Panc1 (cell line): ENCODE measurements around the gene FBN1. TPM values are rescaled to one million over a fixed set of nuclear protein-coding genes. Genes with fewer than 3 reads are reported as not detected.

ENCODE experiments used
- ATAC-seq: fragments of 200-7000 bp; cut with Tn5 transposase; 2 replicates; pipeline ENCODE4 v1.9.1; 2020; ENCODE audit warnings: mild to moderate bottlenecking, moderate library complexity
- BruUV-seq: library from RNA; stranded (reverse); fragments of 400-500 nt; replicated peaks from 2 replicates; lab custom pipeline; 2021; lab: Mats Ljungman, UMichigan
- CTCF ChIA-PET: fragments of 300-600 bp; sonication (Branson Sonifier 250); formaldehyde crosslinking; loops from one replicate; lab custom pipeline; 2022; ENCODE audit warnings: antibody characterized with exemption; lab: Charles Lee
- POLR2A ChIA-PET: fragments of 300-600 bp; sonication (Branson Sonifier 250); formaldehyde crosslinking; loops from one replicate; lab custom pipeline; 2022; ENCODE audit warnings: antibody characterized with exemption; lab: Charles Lee
- DNase-seq: peaks from one replicate; pipeline ENCODE4 v3.0.0-alpha.2; 2010; ENCODE audit warnings: low read depth, low spot score
- H3K27ac ChIP-seq: 2 replicates; pipeline ENCODE4 v1.5.1; 2011; ENCODE audit warnings: mild to moderate bottlenecking, low read length, inconsistent platforms
- H3K27me3 ChIP-seq: fragments of 200-500 bp; sonication (Bioruptor generic); 2 replicates; pipeline ENCODE4 v1.6.0; 2014; ENCODE audit warnings: low read length, inconsistent platforms; ENCODE audit not compliant: control insufficient read depth, insufficient read depth
- H3K36me3 ChIP-seq: fragments of 200-500 bp; sonication (Bioruptor generic); 2 replicates; pipeline ENCODE4 v1.5.1; 2014; ENCODE audit warnings: inconsistent platforms, mild to moderate bottlenecking, low read length, moderate library complexity; ENCODE audit not compliant: control insufficient read depth, insufficient read depth
- H3K4me1 ChIP-seq: 2 replicates; pipeline ENCODE4 v1.5.1; 2011; ENCODE audit warnings: inconsistent platforms, mild to moderate bottlenecking, low read length, moderate library complexity; ENCODE audit not compliant: control insufficient read depth, insufficient read depth
- H3K4me3 ChIP-seq, 2 experiments: 2 replicates each; pipeline ENCODE4 v1.5.1; 2011 to 2012; ENCODE audit warnings: low read depth in 2 of 2, low read length in 2 of 2, mild to moderate bottlenecking in 2 of 2, inconsistent platforms in 1 of 2, moderate library complexity in 1 of 2
- H3K9me3 ChIP-seq: fragments of 200-500 bp; sonication (Bioruptor generic); 2 replicates; pipeline ENCODE4 v1.5.1; 2014; ENCODE audit warnings: low read depth, mild to moderate bottlenecking, inconsistent platforms, low read length, moderate library complexity; ENCODE audit not compliant: control insufficient read depth, insufficient read depth
- POLR2AphosphoS5 ChIP-seq: IDR thresholded peaks from 2 replicates; pipeline ENCODE4 v1.6.1; 2012; ENCODE audit warnings: mild to moderate bottlenecking, low read depth, low read length, moderate library complexity
- REST ChIP-seq, 2 experiments: IDR thresholded peaks; 2 replicates each; pipeline ENCODE4 v1.6.1; 2011 to 2012; ENCODE audit warnings: low read depth in 2 of 2, control low read depth in 1 of 2, low read length in 1 of 2, mild to moderate bottlenecking in 1 of 2, moderate library complexity in 1 of 2; ENCODE audit not compliant: insufficient read depth in 1 of 2
- SIN3A ChIP-seq: IDR thresholded peaks from 2 replicates; pipeline ENCODE4 v1.6.1; 2012; ENCODE audit warnings: low read depth, mild to moderate bottlenecking, low read length, moderate library complexity, borderline replicate concordance; ENCODE audit not compliant: insufficient read depth
- TCF7L2 ChIP-seq: IDR thresholded peaks from 2 replicates; pipeline ENCODE4 v1.6.1; 2011; ENCODE audit warnings: mild to moderate bottlenecking, low read depth, low read length, inconsistent platforms
- in situ Hi-C: cut with HindIII; loops from 2 replicates; pipeline ENCODE4 v1.10.0; 2016; ENCODE audit warnings: low sequenced_read_pairs, low pct_unique_long_range_greater_than_20kb
- intact Hi-C: fragments of 100-400 bp; cut with micrococcal nuclease; formaldehyde crosslinking; loops from one replicate; pipeline ENCODE4 v1.10.0; 2022; ENCODE audit not compliant: unreplicated experiment
- total RNA-seq: library from RNA; stranded (reverse); gene quantifications from one replicate; pipeline ENCODE4 v1.2.1, GENCODE V29; 2021; ENCODE audit not compliant: unreplicated experiment
- TF ChIP-seq, protein P1 (sequence below): fragments of 450-650 bp; IDR thresholded peaks from 2 replicates; pipeline ENCODE4 v1.5.1; 2017; ENCODE audit warnings: mild to moderate bottlenecking

FBN1 gene
- total RNA-seq, 1 experiment from 2014 or later: 0.46 TPM

GRCh38 chr15:48563934-48564333, 81.6 kb downstream of the FBN1 start:
- TF ChIP-seq, protein P1, sequence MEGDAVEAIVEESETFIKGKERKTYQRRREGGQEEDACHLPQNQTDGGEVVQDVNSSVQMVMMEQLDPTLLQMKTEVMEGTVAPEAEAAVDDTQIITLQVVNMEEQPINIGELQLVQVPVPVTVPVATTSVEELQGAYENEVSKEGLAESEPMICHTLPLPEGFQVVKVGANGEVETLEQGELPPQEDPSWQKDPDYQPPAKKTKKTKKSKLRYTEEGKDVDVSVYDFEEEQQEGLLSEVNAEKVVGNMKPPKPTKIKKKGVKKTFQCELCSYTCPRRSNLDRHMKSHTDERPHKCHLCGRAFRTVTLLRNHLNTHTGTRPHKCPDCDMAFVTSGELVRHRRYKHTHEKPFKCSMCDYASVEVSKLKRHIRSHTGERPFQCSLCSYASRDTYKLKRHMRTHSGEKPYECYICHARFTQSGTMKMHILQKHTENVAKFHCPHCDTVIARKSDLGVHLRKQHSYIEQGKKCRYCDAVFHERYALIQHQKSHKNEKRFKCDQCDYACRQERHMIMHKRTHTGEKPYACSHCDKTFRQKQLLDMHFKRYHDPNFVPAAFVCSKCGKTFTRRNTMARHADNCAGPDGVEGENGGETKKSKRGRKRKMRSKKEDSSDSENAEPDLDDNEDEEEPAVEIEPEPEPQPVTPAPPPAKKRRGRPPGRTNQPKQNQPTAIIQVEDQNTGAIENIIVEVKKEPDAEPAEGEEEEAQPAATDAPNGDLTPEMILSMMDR: no peak
- TF ChIP-seq SIN3A (no peak), POLR2AphosphoS5 (no peak), TCF7L2 (no peak), REST (IDR thresholded peaks at IDR 0.05; ENCODE audit: insufficient read depth in 1 of 2, low read depth in 2 of 2, low read length in 1 of 2) (no peak)
- H3K4me1 ChIP-seq: no peaks in the 10 kb centered on the region
- in situ Hi-C loops: no loop called here
- ChIA-PET POLR2A (no interaction called here), CTCF (no interaction called here)
- BruUV-seq: no TSS peak
- no peak overlapping the region for H3K27ac ChIP-seq
- H3K9me3 ChIP-seq: no peaks in the 10 kb centered on the region
- DNase-seq (no peak), ATAC-seq (no peak)
- intact Hi-C loops: no loop called here
- no peaks in the 10 kb centered on the region for H3K27me3 ChIP-seq
- H3K4me3 ChIP-seq: no peak overlapping the region
- H3K36me3 ChIP-seq: no peaks in the 10 kb centered on the region

DNA sequence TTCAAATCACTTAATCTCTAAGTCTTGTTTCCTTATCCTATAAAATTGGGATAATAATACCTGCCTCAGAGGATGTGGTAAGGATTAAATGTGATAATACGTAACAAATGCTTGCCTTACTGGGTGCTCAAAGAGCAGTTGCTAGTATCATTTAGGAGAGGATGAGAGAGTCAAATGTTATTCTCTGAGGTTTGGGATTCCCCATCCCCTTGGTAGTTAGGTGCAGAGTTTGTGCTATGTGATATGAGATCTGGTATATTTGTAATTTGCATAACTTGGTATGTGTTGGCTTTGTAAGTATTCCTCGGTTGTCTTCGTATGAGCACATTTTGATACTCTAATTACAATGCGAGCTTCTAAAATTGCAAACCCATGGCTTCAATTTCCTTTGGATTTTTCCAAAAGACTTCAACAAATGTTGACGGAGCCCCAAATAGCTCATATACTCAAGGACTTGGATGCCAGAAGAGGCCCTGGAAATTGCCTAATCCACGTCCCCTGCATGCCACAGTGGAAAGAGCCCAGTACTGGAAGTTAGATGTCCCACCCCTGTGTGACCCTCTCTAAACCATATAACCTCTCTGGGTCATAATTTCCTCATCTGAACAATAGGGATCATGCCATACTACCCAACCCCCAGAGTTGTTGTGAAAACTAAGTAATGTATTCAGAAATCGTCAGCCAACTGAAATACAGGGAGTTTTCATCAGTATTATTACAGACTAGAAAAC, 85.0 kb downstream of the FBN1 start:
- no peaks in the 10 kb centered on the region for H3K36me3 ChIP-seq
- no peak for DNase-seq
- H3K4me3 ChIP-seq: no peak overlapping the region
- intact Hi-C loops: no loop called here
- ATAC-seq: no peak
- no peaks in the 10 kb centered on the region for H3K27me3 ChIP-seq
- in situ Hi-C loops: no loop called here
- no peaks in the 10 kb centered on the region for H3K9me3 ChIP-seq
- POLR2A ChIA-PET: no interaction called here
- no peak for TF ChIP-seq SIN3A
- TF ChIP-seq REST (IDR thresholded peaks at IDR 0.05; ENCODE audit: insufficient read depth in 1 of 2, low read depth in 2 of 2, low read length in 1 of 2): no peak
- TF ChIP-seq POLR2AphosphoS5: no peak
- TF ChIP-seq, protein P1: no peak
- no peak for TF ChIP-seq TCF7L2
- BruUV-seq: no TSS peak
- no peaks in the 10 kb centered on the region for H3K4me1 ChIP-seq
- H3K27ac ChIP-seq: no peak overlapping the region
- CTCF ChIA-PET: no interaction called here
